DMS153 treated with DMSO at 0.1 percent for 48 hours (cell line): Measurements from ENCODE around the gene RPTOR.

Source experiments
- DNase-seq: peaks from one replicate; lab custom pipeline; 2025; ENCODE audit not compliant: unreplicated experiment; lab: John Stamatoyannopoulos, UW

The RPTOR gene

DNA sequence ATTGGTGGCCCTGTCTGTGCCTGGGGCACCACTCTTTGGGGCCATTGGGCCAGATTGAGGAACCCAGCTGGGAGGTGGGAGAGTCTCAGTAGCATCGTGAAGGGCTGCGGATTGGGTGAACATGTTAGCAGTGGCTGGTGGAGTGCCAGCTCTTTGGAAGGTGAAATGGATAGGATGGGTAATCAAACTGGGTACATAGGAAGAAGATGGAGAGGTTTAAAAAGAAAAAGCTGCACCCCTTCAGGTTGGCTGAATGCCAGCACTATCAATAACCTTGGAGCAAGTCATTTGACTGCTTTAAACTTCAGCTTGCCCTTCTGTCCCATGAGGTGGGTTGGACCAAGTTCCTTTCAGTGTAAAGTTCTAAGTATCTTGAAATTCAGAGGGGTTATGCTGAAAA is 95.0 kb downstream of the RPTOR start:
- DNase-seq, result no peak

GRCh38 chr17:80640366-80641084 is 95.9 kb downstream of the RPTOR start:
- no peak for DNase-seq

DNA sequence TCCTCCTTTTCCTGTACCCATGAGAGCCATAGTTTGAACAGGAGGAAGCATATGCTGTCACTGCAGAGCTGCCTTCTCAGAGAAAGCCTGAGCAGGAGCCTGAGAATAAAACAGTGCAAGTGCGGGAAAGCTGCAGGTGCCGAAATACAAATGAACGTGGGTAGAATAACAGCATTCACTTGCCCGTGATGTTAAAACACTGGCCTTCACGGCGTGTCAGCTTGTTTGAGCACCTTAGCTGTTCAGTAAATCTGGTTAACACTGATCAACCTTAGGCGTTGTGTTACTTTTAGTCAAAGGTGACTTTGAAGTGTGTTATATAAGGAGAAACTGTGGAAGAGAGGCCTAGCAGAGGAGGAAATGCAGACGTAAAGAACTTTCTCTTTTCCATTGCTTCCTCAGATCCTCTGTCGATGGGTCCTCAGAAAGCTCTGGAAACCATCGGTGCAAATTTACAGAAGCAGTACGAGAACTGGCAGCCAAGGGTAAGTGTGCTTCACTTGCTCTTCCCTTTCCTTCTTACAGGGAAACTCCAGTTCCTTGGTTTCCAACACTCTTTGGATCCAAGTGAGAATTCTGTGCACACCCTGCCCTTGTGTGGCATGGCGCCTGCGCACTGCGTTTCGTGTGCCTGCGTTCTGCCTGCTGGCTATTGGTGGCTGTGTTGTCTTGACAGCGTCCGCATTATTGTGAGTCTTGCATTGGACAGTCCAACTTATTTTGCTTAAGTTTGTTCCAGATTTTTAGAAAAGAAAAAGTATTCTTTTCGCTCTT is 98.9 kb downstream of the RPTOR start:
- no peak for DNase-seq

DNA sequence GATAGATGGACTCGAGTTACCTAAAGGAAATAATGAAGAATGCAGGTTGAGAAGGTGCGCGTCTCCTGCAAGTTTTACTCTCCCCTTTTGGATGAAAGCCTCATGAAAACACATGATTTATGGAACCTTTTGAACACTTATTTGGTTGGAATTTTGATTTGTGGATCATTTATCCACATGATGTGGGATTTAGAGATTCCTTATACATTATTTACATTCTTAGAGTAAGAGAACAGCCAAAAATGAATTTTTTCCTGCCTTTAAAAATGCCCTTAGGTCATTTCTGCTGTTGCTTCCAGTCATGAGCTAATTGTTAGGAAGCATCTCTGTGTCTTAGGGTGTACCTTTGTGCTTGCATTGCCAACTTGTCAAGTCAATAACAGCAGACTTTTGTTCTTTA is 99.9 kb downstream of the RPTOR start:
- DNase-seq, result no peak

- no peak for DNase-seq
Measured at GRCh38 chr17:80645706-80646325, 101.2 kb downstream of the RPTOR start.

- peak; percentile 26 for DNase-seq
Measured at GRCh38 chr17:80646328-80646727, 101.7 kb downstream of the RPTOR start.

DNA sequence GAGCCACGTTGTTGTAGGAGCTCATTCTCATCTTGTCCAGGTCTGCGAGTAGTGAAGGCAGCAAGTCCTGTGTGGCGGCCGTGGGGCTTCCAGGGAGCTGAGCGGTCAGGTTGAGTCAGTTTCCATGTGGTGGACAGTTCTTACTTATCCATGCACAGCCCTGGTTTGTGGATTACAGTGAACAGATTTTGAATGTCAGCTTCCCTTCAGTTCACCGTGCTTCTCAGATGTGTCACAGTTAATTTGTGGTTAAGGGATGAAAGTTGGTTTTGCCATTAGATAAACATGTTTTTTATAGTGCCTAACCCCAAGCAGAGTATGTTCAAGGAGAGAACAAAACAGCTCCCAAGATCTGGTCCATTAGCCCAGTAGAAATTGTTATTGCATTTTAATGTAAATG is 103.1 kb downstream of the RPTOR start:
- no peak for DNase-seq

GRCh38 chr17:80649200-80649644 is 104.6 kb downstream of the RPTOR start:
- no peak for DNase-seq

GRCh38 chr17:80649672-80650330 is 105.2 kb downstream of the RPTOR start:
- DNase-seq, result peak; percentile 45

DNA sequence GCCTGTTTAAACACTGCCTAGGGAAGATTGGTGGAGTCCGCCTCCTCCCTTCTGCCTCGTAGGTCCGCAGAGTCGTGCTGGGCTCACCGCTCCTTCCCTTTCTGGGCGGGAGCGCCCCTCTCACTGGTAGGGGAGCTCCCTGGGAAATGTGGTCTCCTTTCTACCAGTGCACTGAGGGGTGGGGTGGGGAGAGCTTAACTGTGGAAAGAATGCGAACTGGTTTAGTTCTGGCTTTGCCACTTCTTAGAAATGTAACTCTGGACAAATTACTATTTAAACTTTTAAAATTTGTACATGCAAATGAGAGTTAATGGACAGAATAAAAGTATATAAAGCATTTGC is 105.7 kb downstream of the RPTOR start:
- DNase-seq, result no peak

DNA sequence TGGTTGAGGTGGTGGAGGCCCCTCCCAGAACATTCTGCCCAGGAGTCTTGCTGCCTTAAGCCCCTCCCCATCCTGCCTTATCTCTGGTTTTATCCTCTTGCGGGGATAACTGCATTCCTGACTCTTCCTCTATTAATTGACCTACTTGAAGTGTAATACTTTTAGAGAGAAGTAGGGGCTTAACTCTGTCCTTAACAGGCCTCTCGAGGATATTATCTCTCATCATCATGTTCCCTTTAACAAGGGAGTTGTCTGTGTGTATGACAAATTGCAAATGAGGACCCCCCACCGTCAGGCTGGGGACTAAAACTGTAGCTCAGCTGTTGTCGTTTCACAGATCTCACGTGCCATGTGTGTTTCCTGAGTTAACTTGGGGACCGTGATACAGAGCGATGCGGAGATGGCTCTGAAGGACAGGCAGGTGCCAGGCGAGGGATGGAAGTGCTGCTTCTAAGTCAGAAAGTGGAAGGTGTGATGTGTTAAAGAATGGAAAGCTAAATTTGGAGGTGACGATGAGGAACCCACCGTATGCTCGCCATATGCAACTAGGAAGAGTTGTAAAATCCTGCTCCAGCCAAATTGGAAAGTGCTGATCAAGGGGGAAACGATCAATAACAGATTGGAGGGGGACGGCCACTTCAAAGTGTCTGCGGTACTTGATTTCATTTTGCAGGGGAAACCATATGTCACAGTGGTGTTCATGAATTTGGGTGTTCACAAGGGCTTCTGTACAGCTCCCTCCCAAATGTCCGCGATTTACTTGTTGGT is 106.3 kb downstream of the RPTOR start:
- no peak for DNase-seq

- no peak for DNase-seq
Measured at GRCh38 chr17:80652756-80653330, 108.2 kb downstream of the RPTOR start.

GRCh38 chr17:80653856-80654255 is 109.2 kb downstream of the RPTOR start:
- DNase-seq, result no peak

GRCh38 chr17:80655608-80656007 is 111.0 kb downstream of the RPTOR start:
- DNase-seq, result no peak

DNA sequence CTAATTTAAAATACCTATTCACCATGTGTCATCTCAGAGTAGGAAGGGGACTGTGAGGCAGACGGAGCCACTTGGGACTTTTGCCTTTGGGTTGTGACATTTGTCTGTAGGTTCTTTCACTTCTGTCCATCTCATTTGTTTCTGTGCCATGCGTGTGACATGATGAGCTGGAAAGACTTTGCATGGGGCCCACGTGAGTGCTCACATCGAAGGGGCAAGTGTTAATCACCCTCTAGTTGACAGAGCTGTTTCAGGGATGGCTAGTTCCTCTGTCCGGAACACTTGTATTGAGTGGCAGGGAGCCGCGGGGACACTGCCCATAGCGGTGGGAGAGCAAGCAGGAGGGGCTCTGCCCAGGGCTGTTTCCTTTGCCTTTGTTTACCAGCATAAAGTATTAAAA is 112.0 kb downstream of the RPTOR start:
- no peak for DNase-seq

DNA sequence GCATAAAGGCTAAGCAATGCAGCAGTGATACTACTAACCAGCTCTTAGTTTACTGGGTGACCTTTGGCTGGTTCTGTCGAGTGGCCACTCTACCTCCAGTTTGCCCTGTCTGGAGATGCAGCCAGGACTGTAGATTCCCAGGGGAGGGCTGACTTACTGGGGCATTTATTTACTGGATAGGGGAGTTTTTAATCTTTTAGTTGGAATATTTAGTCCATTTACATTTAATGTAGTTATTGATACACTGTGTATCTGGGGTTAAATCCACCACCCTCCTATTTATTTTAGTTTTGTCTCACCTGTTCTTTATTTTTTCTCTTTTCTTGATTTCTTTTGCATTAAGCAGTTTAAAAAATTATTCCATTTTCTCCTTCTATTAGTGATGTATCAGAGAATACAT is 112.9 kb downstream of the RPTOR start:
- DNase-seq, result no peak

GRCh38 chr17:80658821-80659220 is 114.2 kb downstream of the RPTOR start:
- DNase-seq, result no peak

- no peak for DNase-seq
Measured at GRCh38 chr17:80659651-80660050, 115.0 kb downstream of the RPTOR start.

- no peak for DNase-seq
Measured at GRCh38 chr17:80660527-80661198, 116.0 kb downstream of the RPTOR start.

DNA sequence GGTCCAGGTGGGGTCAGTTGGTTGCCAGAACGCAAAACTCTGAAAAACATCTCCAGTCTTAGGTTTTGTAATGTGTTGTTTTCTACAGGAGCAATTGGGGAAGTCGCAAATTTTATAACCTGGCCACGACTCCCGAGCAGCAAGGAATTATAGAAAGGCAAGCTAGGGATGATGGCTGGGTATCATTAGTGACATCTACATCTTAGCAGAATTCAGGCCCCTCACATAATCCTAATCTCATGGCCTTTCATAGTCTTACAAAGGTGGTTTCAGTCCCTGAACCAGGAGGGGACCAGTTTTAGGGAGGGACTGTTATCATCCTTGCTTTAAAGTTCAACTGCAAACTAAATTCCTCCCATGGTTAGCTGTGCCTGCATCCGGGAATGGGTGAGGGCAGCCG is 117.9 kb downstream of the RPTOR start:
- no peak for DNase-seq
